ENCODE data around the gene NDST1. TPM values are rescaled to one million over a fixed set of nuclear protein-coding genes. Genes with fewer than 3 reads are reported as not detected.
A peak's percentile ranks its signal among the peaks of the same experiment; 100 is the strongest.
"Not testable (repeated sequence)": the region's sequence is repeated elsewhere in the genome, so short reads cannot be mapped to it uniquely, and the experiment has no call there.

NDST1 gene
- total RNA-seq, 1 donor = 104 TPM

DNA sequence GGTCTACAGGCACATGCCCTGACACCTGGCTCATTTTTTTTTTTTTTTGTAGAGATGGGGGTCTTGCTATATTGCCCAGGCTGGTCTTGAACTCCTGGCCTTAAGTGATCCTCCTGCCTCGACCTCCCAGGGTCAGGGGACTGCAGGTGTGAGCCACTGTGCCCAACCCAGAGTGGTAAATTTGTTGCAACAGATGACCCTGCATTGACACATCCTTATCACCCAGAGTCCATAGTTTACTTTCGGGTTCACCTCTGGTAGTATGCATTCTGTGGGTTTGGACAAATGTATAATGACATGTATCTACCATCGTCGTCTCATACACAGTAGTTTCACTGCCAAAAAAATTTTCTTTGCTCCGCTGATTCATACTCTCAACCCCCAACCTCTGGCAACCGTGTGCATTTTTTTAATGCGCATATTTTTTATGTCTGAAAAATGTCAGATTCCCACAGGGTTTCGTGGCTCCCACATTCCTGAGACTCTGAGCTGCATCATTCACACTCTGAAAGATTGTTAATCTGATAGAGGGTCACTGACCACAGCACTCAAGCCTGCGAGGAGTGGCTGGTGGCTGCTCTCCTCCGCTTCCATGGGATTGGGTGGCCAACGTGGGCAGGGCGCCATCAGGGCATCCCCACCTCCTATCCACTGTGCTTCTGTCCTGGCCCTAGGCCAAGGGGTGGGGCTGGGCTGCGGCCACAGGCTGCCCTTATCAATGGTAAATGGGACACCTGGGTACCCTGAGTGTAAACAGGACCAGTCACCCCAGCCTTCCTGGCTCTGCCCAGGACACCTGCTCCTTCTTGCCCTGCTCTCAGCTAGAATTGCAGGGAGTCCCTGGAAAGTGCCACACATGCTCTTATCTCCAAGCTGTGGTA, 9.6 kb downstream of the NDST1 start:
- peaks cover 59% of the 10 kb centered on the region for H3K4me1 ChIP-seq (ENCODE audit: insufficient read depth, low read length)
- H3K4me3 ChIP-seq (ENCODE audit: insufficient read depth, low read length) = no peak overlapping the region
- peak overlapping the region; percentile 34 for H3K4me2 ChIP-seq (ENCODE audit: insufficient read depth, low read length)
- peak; percentile 99 for DNase-seq (ENCODE audit: insufficient read length, low spot score, missing footprints)
- no peaks in the 10 kb centered on the region for H3K27me3 ChIP-seq (ENCODE audit: insufficient read depth, low read length)
- no peaks in the 10 kb centered on the region for H3K9me3 ChIP-seq (ENCODE audit: low read depth, low read length)
- H4K20me1 ChIP-seq (ENCODE audit: insufficient read depth, low read length) = peaks cover 9% of the 10 kb centered on the region
- H3K36me3 ChIP-seq (ENCODE audit: insufficient read depth, low read length) = peaks cover 32% of the 10 kb centered on the region
- no peak overlapping the region for H2AFZ ChIP-seq (ENCODE audit: low read length)
- H3K27ac ChIP-seq (ENCODE audit: low read depth, low read length) = peak overlapping the region; percentile 98
- H3K79me2 ChIP-seq (ENCODE audit: insufficient read depth, low read length) = peaks cover 87% of the 10 kb centered on the region
- no peak for TF ChIP-seq CTCF (IDR thresholded peaks at IDR 0.05; ENCODE audit: extremely low read depth, low read depth, low read length)

GRCh38 chr5:150518712-150519559, 11.0 kb downstream of the NDST1 start:
- H2AFZ ChIP-seq (ENCODE audit: low read length); H3K4me3 ChIP-seq (ENCODE audit: insufficient read depth, low read length); H3K4me2 ChIP-seq (ENCODE audit: insufficient read depth, low read length); DNase-seq (ENCODE audit: insufficient read length, low spot score, missing footprints); H3K9me3 ChIP-seq (ENCODE audit: low read depth, low read length); H3K27me3 ChIP-seq (ENCODE audit: insufficient read depth, low read length): not testable (repeated sequence)
- Histone ChIP-seq H4K20me1 (ENCODE audit: insufficient read depth, low read length) (peaks cover 19% of the 10 kb centered on the region), H3K79me2 (ENCODE audit: insufficient read depth, low read length) (peaks cover 87% of the 10 kb centered on the region), H3K36me3 (ENCODE audit: insufficient read depth, low read length) (peaks cover 40% of the 10 kb centered on the region), H3K4me1 (ENCODE audit: insufficient read depth, low read length) (peaks cover 62% of the 10 kb centered on the region), H3K27ac (ENCODE audit: low read depth, low read length) (peak overlapping the region; percentile 98)

DNA sequence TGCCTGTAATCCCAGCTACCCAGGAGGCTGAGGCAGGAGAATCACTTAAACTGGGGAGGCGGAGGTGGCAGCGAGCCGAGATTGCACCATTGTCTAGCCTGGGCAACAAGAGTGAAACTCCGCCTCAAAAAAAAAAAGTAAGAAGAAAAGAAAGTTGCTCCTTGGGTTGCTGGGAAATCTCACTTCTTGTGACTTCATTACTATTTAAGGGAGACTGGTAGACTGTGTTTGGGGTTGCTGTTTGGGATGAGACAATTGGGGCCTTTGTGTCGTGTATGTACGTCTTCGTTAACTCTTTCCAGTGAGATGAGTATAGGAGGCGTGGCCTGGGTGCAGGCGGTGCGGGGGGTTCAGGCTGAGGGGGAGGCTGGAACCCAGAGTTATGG, 11.6 kb downstream of the NDST1 start:
- Histone ChIP-seq H3K4me1 (ENCODE audit: insufficient read depth, low read length) (peaks cover 57% of the 10 kb centered on the region), H4K20me1 (ENCODE audit: insufficient read depth, low read length) (peaks cover 25% of the 10 kb centered on the region), H3K9me3 (ENCODE audit: low read depth, low read length) (no peaks in the 10 kb centered on the region), H3K4me2 (ENCODE audit: insufficient read depth, low read length) (no peak overlapping the region), H3K79me2 (ENCODE audit: insufficient read depth, low read length) (peaks cover 87% of the 10 kb centered on the region), H3K27ac (ENCODE audit: low read depth, low read length) (peak overlapping the region; percentile 11), H3K4me3 (ENCODE audit: insufficient read depth, low read length) (no peak overlapping the region), H3K27me3 (ENCODE audit: insufficient read depth, low read length) (no peaks in the 10 kb centered on the region), H3K36me3 (ENCODE audit: insufficient read depth, low read length) (peaks cover 40% of the 10 kb centered on the region), H2AFZ (ENCODE audit: low read length) (no peak overlapping the region)
- DNase-seq (ENCODE audit: insufficient read length, low spot score, missing footprints) = no peak
- no peak for TF ChIP-seq CTCF (IDR thresholded peaks at IDR 0.05; ENCODE audit: extremely low read depth, low read depth, low read length)

GRCh38 chr5:150519978-150520377, 12.0 kb downstream of the NDST1 start:
- Histone ChIP-seq H3K27ac (ENCODE audit: low read depth, low read length) (peak overlapping the region; percentile 11), H3K36me3 (ENCODE audit: insufficient read depth, low read length) (peaks cover 40% of the 10 kb centered on the region), H2AFZ (ENCODE audit: low read length) (no peak overlapping the region), H3K27me3 (ENCODE audit: insufficient read depth, low read length) (no peaks in the 10 kb centered on the region), H3K4me3 (ENCODE audit: insufficient read depth, low read length) (no peak overlapping the region), H3K9me3 (ENCODE audit: low read depth, low read length) (no peaks in the 10 kb centered on the region), H3K4me2 (ENCODE audit: insufficient read depth, low read length) (no peak overlapping the region), H3K4me1 (ENCODE audit: insufficient read depth, low read length) (peaks cover 53% of the 10 kb centered on the region), H4K20me1 (ENCODE audit: insufficient read depth, low read length) (peaks cover 26% of the 10 kb centered on the region), H3K79me2 (ENCODE audit: insufficient read depth, low read length) (peaks cover 87% of the 10 kb centered on the region)
- DNase-seq (ENCODE audit: insufficient read length, low spot score, missing footprints) = no peak
- TF ChIP-seq CTCF (IDR thresholded peaks at IDR 0.05; ENCODE audit: extremely low read depth, low read depth, low read length) = no peak

Measured in osteoblast (primary cell).